Kidney tubule cell (primary cell): Measurements from ENCODE around the gene HOXD1.
A peak's percentile ranks its signal among the peaks of the same experiment; 100 is the strongest.

Experiments
- DNase-seq: peaks from one replicate; pipeline ENCODE4 v3.0.0-alpha.2; 2018; ENCODE audit warnings: low spot score

Gene HOXD1

GRCh38 chr2:176152350-176153181 lies 35.9 kb upstream of the HOXD1 start:
- peak; percentile 62 for DNase-seq

- DNase-seq, result no peak
Observed at GRCh38 chr2:176154576-176155252, 33.8 kb upstream of the HOXD1 start.

DNA sequence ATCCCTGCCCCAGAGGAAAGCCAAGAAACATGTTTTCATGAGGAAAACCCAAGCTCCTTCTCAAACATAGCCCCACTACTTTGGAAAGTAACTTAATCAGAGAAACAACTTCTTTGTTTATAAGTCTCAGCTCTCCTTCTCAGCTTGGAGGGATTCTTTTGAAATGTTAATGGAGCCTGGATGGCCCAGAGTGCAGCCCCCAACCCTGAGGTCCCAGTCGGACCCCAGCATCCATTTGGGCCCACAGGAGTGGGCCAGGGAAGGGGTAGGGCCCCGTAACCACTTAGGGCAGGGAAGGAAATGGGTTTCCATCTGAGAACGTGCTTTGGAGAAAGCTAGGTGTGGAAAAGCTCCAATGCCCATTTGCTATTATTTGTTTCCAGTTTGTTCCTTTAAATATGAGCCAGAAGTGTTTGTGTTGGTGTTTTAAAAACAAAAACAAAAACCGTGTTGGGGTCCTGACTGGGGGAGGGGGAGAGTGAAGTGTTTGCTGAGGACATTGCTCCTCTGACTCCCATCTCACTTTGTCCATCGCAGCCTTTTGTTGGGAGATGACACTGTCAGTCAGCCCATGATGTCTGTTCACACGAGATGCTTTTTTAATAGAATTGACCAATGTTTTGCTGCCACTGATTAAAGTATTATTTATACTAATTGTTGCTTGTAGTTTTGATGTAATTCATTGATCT lies 33.0 kb upstream of the HOXD1 start:
- no peak for DNase-seq

DNA sequence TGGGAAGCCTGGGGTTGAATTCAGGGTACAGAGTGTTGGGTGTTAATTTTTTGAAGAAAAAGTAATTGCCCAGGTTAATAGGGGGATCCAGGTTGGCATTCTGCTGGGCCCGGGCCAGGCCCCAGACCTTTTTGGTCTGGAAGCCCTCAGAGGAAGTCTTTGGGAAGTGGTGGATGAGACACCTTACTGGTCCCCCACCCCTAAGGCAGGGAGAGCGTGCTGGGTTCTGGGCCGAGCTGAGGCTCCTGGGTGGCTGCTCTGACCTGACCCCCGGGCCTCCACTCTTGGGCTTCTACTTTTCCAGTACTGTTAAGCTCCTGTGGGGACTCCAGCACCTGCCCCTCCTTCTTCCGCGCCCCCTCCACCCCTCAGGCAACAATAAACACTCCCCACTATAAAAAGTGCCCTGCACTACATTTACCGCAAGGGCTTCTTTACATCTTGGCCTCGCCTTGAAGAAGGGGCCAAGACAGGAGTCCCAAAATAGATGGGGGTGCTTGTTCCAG lies 32.1 kb upstream of the HOXD1 start:
- DNase-seq, result no peak

GRCh38 chr2:176156807-176157498 lies 31.5 kb upstream of the HOXD1 start, which contains the start of gene HOXD3:
TSS of gene HOXD3 (plus strand) at chr2:176157307. CDS start at chr2:176169115, 11,808 bp downstream.
- DNase-seq, result no peak

GRCh38 chr2:176157499-176158185 lies 30.8 kb upstream of the HOXD1 start:
- peak; percentile 52 for DNase-seq

- no peak for DNase-seq
Observed at GRCh38 chr2:176158186-176158591, 30.3 kb upstream of the HOXD1 start.

GRCh38 chr2:176158855-176159662 lies 29.4 kb upstream of the HOXD1 start:
- peak; percentile 50 for DNase-seq

- DNase-seq, result peak; percentile 43
Observed at GRCh38 chr2:176159663-176160250, 28.7 kb upstream of the HOXD1 start.

DNA sequence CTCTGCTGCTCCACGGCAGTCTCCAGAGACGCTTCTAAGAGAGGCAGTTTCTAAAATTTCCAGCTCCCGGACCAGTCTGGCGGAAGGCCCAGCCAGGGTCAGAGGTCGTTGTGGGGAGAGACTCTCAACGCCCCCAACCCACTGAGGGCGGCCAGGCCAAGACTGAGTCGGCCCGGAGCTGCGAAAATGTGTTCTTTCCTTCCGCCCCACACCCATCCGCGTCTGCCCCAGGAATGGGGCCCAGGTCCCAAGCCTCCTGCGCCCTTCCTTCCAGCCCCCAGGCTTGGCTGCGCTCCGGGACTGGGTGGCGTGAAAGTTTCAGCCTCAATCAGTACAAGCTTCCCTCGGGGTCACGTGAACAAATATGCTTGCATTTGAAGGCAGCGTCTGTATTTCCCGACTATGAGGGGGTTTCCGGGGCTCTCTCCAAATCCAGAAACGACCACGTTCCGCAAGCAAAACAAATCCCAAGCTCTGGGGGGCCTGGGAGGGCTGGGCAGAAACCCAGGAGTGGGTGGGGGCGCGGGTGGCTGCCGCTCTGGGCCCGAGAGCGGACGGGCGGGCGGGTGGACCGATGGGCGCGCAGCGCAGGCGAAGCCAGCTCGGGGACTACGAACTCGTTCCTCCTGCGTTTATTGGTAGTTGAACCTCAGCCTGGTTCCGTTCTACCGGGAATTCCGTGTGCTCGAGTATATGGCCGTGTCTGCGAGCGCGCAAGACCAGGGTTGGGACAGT lies 28.1 kb upstream of the HOXD1 start:
- peak; percentile 48 for DNase-seq

DNA sequence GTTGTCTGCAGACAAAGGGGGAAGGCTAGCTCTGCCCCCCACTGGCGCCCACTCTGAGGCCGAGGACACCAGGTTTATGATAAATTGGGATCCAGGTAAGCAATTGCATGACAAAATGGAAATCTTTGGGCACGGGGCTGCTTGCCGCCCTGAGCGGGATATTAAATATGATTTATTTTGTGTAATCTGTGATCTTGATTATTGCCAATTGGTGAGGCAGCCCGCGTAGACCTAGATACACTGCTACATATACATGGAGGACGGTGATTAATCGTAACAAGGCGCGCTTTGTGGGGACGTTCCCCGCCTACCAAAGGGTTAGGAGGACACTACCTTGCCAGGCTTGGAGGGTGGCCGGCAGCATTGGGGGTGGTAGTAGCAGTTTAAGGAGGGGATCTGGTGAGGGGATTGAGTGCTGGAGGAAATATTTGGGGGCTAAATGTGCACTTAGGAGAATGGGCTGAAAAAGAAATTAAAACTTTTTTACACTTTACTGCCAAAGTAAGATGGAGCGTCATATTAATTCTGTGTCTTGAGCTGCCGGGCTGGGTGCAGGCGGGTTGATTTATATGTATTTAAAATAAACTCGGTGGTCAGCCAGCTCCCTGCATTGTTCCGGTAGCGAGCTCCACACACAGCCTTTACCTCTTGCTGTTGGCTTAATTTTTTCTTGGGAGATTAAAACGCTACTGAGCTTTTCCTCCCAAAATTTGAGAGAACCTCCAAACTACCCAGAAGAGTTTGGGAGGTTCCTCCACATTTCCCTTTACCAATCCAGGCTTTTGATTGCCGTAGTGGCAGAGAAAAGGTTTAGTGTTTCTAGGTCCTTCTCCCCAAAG lies 27.3 kb upstream of the HOXD1 start:
- DNase-seq, result peak; percentile 35

DNA sequence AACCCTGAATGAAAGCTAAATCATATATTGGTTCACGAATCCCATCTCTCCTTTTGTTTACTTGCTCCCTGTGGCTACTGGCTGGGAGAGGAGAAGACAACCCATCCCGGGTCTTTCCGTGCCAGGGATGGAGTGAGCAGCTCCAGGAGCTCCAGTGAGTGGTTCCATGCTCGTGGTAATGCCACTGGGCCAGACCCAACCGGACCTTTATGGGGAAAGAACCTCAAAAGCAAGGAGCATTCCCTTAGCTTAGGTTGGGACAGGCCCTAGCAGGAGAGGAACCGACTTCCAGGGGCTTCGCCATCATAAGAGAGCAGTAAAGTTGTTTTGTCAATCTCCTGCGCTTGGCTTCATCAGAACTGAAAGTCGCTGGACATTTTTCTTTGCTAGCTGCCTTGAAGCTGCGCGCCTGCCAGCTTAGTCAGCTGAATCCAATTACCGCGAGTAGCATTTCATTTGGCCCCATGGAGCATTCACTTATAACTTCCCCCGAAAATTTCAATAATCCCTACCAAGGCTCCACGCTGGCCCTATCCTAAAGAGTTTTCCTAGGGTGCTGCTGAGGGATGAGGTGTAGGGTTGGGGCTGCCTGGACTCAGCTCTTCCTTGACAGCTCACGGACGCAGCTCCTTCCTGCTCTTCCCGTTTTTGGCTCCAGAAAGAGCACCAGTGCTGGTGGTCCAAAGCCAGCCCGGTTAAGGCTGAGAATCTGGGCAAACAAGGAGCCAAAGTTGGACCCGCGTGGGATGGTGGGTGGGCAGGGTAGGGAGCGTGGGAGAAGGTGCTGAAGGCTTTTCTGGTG lies 26.4 kb upstream of the HOXD1 start:
- peak; percentile 75 for DNase-seq

- peak; percentile 30 for DNase-seq
Observed at GRCh38 chr2:176162911-176163671, 25.4 kb upstream of the HOXD1 start.

- no peak for DNase-seq
Observed at GRCh38 chr2:176163672-176164056, 24.8 kb upstream of the HOXD1 start.

- no peak for DNase-seq
Observed at GRCh38 chr2:176164201-176164600, 24.3 kb upstream of the HOXD1 start.

GRCh38 chr2:176164611-176165369 lies 23.7 kb upstream of the HOXD1 start:
- DNase-seq, result peak; percentile 51
